Colonic mucosa (tissue), 4 donors: ENCODE measurements around the gene APOH. TPM values are rescaled to one million over a fixed set of nuclear protein-coding genes. Genes with fewer than 3 reads are reported as not detected.
A peak's percentile ranks its signal among the peaks of the same experiment; 100 is the strongest.

Source experiments
- DNase-seq: peaks from one replicate; pipeline ENCODE4 v3.0.0-alpha.2; 2020
- H3K27ac ChIP-seq: fragments of 200-600 bp; one replicate; pipeline ENCODE4 v1.8.0; 2021
- H3K27me3 ChIP-seq: fragments of 200-600 bp; one replicate; pipeline ENCODE4 v1.8.0; 2021
- H3K36me3 ChIP-seq: fragments of 200-600 bp; one replicate; pipeline ENCODE4 v1.8.0; 2021
- H3K4me1 ChIP-seq: fragments of 200-600 bp; one replicate; pipeline ENCODE4 v1.8.0; 2021; ENCODE audit warnings: mild to moderate bottlenecking
- H3K4me3 ChIP-seq: fragments of 200-600 bp; one replicate; pipeline ENCODE4 v1.8.0; 2021
- H3K9ac ChIP-seq, 2 donors: one replicate each; pipeline ENCODE4 v1.7.0; 2013; ENCODE audit warnings: control low read depth in 2 of 2, low read depth in 2 of 2, low read length in 2 of 2
- H3K9me3 ChIP-seq: fragments of 200-600 bp; one replicate; pipeline ENCODE4 v1.8.0; 2021
- CTCF ChIP-seq: fragments of 200-600 bp; IDR thresholded peaks from one replicate; pipeline ENCODE4 v1.8.0; 2022; ENCODE audit warnings: antibody characterized with exemption, mild to moderate bottlenecking
- intact Hi-C: fragments of 100-400 bp; cut with DNase I; formaldehyde crosslinking; loops from one replicate; pipeline ENCODE4 v1.14.1; 2022
- total RNA-seq, 2 donors: library from RNA; stranded (reverse); fragmentation: NEBNext Ultra II Directional in 1 of 2; extraction: Animal tissue kit (Norgen Biotek cat#: 25700) in 1 of 2; gene quantifications; one replicate each; pipeline ENCODE4 v1.2.1, GENCODE V29; 2021
- donor health status: healthy.
- donor health status: DM: no; HTN: no; CAD: no.
- donor health status: DM: no; HTN: no; CAD: no.

APOH gene
- 1 to 10 TPM; 1.1 to 5.1 TPM for total RNA-seq

- Histone ChIP-seq H3K9me3 (no peaks in the 10 kb centered on the region), H3K4me3 (no peak within 1 kb of the TSS), H3K9ac (no peak within 1 kb of the TSS), H3K36me3 (no peaks in the 10 kb centered on the region), H3K27me3 (no peaks in the 10 kb centered on the region), H3K27ac (no peak within 1 kb of the TSS), H3K4me1 (no peaks in the 10 kb centered on the region)
- TF ChIP-seq CTCF, result no peak
- intact Hi-C loops, result no loop called here
- peak; percentile 30 for DNase-seq
Measured at GRCh38 chr17:66228887-66229782, at the start of gene APOH. APOH (minus strand) TSS chr17:66229415; CDS start chr17:66229379, 36 bp downstream.

GRCh38 chr17:66277191-66277590 is 48.0 kb upstream of the APOH start:
- intact Hi-C loops, result no loop called here
- no peak overlapping the region for H3K4me3 ChIP-seq
- no peak overlapping the region for H3K27ac ChIP-seq
- H3K4me1 ChIP-seq, result no peaks in the 10 kb centered on the region
- no peaks in the 10 kb centered on the region for H3K36me3 ChIP-seq
- no peak for TF ChIP-seq CTCF
- no peak overlapping the region for H3K9ac ChIP-seq
- no peaks in the 10 kb centered on the region for H3K9me3 ChIP-seq
- DNase-seq, result no peak
- H3K27me3 ChIP-seq, result no peaks in the 10 kb centered on the region

GRCh38 chr17:66276328-66276937 is 47.2 kb upstream of the APOH start:
- no peak for DNase-seq
- Histone ChIP-seq H3K4me1 (no peaks in the 10 kb centered on the region), H3K36me3 (no peaks in the 10 kb centered on the region), H3K4me3 (no peak overlapping the region), H3K27ac (no peak overlapping the region), H3K9ac (no peak overlapping the region), H3K27me3 (no peaks in the 10 kb centered on the region), H3K9me3 (no peaks in the 10 kb centered on the region)
- no peak for TF ChIP-seq CTCF
- intact Hi-C loops, result no loop called here

GRCh38 chr17:66275651-66276050 is 46.4 kb upstream of the APOH start:
- no peak overlapping the region for H3K4me3 ChIP-seq
- no peaks in the 10 kb centered on the region for H3K4me1 ChIP-seq
- intact Hi-C loops, result no loop called here
- H3K9me3 ChIP-seq, result no peaks in the 10 kb centered on the region
- no peak overlapping the region for H3K27ac ChIP-seq
- TF ChIP-seq CTCF, result no peak
- no peak overlapping the region for H3K9ac ChIP-seq
- no peaks in the 10 kb centered on the region for H3K36me3 ChIP-seq
- no peak for DNase-seq
- no peaks in the 10 kb centered on the region for H3K27me3 ChIP-seq

GRCh38 chr17:66273586-66273848 is 44.3 kb upstream of the APOH start:
- H3K9ac ChIP-seq, result no peak overlapping the region
- no peak overlapping the region for H3K4me3 ChIP-seq
- no peak overlapping the region for H3K27ac ChIP-seq
- no peak for TF ChIP-seq CTCF
- no peak for DNase-seq
- H3K9me3 ChIP-seq, result no peaks in the 10 kb centered on the region
- H3K36me3 ChIP-seq, result no peaks in the 10 kb centered on the region
- intact Hi-C loops, result no loop called here
- no peaks in the 10 kb centered on the region for H3K27me3 ChIP-seq
- no peaks in the 10 kb centered on the region for H3K4me1 ChIP-seq
